Nephron progenitor cell (in vitro differentiated cells): Measurements from ENCODE around the gene SUSD3.
A peak's percentile ranks its signal among the peaks of the same experiment; 100 is the strongest.

Experiments
- DNase-seq: peaks from one replicate; pipeline ENCODE4 v3.0.0; 2021
- H3K27ac Mint-ChIP-seq: 2 replicates; pipeline ENCODE4 v1.8.0; 2021; ENCODE audit warnings: mild to moderate bottlenecking, moderate library complexity, mixed read lengths
- H3K27me3 Mint-ChIP-seq: 2 replicates; pipeline ENCODE4 v1.8.0; 2021; ENCODE audit warnings: mild to moderate bottlenecking, low read depth, mixed read lengths; ENCODE audit not compliant: poor library complexity
- H3K36me3 Mint-ChIP-seq: 2 replicates; pipeline ENCODE4 v1.8.0; 2021; ENCODE audit warnings: low read depth, mixed read lengths
- H3K4me1 Mint-ChIP-seq: 2 replicates; pipeline ENCODE4 v1.8.0; 2021; ENCODE audit warnings: mixed read lengths
- H3K4me3 Mint-ChIP-seq: 2 replicates; pipeline ENCODE4 v1.8.0; 2021; ENCODE audit warnings: mild to moderate bottlenecking, moderate library complexity, mixed read lengths
- H3K9me3 Mint-ChIP-seq: 2 replicates; pipeline ENCODE4 v1.8.0; 2021; ENCODE audit warnings: mild to moderate bottlenecking, moderate library complexity, mixed read lengths
- TF ChIP-seq, protein P1 (sequence below): fragments of 200-600 bp; sonication (generic); IDR thresholded peaks from 2 replicates; pipeline ENCODE4 v1.5.0; 2021; ENCODE audit warnings: antibody characterized with exemption

Gene SUSD3

DNA sequence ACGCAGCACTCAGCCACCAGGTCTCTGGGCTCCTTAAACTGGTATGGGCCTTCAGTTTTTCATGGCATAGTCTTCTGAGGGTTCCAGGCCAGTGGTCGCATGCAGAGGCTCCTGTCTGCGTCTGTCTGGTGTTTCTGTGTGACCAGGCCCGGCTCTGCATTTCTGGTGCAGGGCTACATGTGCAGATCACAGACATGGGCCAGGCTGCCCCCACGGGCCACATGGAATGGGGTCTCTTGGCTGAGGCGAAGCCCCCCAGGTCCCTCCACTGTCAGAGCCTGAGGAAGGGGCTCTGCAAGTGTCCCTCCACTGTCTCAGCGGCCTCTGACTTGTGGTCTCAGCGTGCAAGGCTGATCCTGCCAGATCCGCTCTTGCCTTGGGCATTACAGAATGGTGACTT, 21.9 kb downstream of the SUSD3 start:
- H3K36me3 Mint-ChIP-seq: no peaks in the 10 kb centered on the region
- peaks cover 3% of the 10 kb centered on the region for H3K27me3 Mint-ChIP-seq
- H3K27ac Mint-ChIP-seq: no peak overlapping the region
- peaks cover 25% of the 10 kb centered on the region for H3K4me1 Mint-ChIP-seq
- DNase-seq: no peak
- H3K9me3 Mint-ChIP-seq: peaks cover under 1% of the 10 kb centered on the region
- TF ChIP-seq, protein P1, sequence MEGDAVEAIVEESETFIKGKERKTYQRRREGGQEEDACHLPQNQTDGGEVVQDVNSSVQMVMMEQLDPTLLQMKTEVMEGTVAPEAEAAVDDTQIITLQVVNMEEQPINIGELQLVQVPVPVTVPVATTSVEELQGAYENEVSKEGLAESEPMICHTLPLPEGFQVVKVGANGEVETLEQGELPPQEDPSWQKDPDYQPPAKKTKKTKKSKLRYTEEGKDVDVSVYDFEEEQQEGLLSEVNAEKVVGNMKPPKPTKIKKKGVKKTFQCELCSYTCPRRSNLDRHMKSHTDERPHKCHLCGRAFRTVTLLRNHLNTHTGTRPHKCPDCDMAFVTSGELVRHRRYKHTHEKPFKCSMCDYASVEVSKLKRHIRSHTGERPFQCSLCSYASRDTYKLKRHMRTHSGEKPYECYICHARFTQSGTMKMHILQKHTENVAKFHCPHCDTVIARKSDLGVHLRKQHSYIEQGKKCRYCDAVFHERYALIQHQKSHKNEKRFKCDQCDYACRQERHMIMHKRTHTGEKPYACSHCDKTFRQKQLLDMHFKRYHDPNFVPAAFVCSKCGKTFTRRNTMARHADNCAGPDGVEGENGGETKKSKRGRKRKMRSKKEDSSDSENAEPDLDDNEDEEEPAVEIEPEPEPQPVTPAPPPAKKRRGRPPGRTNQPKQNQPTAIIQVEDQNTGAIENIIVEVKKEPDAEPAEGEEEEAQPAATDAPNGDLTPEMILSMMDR: no peak
- H3K4me3 Mint-ChIP-seq: no peak overlapping the region

DNA sequence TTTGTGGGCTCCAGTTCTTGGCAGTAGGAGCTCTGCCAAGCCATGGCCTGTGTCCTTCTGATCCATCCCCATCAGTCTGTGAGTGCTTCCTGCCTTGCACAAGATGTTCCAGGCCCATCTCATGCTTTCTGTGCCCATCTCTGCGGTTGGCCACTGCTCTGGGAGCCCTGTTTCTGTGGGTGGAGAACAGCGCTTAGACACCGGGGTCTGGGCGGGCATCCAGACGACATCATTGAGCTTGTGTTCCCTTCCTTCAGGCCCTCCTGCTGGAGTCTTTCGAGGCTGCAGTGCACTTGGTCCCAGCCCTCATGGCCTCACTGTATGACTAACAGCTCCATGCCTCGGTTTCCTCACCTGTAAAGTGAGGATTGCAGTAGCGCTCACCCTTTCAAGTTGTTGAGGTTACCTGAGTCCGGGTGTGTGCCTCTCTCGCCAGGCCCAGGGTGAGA, 22.6 kb downstream of the SUSD3 start:
- H3K36me3 Mint-ChIP-seq: no peaks in the 10 kb centered on the region
- no peak overlapping the region for H3K27ac Mint-ChIP-seq
- TF ChIP-seq, protein P1: no peak
- peaks cover 25% of the 10 kb centered on the region for H3K4me1 Mint-ChIP-seq
- H3K9me3 Mint-ChIP-seq: peaks cover 4% of the 10 kb centered on the region
- peaks cover 3% of the 10 kb centered on the region for H3K27me3 Mint-ChIP-seq
- no peak for DNase-seq
- H3K4me3 Mint-ChIP-seq: no peak overlapping the region

DNA sequence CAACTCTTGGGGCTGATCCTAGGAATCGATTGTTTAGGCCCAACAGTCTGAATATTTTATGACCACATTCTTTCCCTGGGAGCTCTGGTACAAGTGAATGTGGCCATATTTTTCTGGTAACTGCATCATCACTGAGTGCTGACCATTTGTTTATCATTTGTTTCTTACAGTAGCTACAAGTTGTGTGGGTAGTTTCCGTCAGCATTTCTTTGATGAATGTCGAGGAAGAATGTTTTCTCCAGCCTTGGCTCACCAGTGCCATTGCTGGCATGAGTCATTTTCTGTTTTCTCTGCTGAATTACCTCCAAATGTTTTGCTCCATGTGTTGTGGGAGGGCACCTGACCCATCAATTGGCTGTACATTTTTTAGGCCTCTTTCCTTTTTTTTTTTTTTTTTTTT, 23.4 kb downstream of the SUSD3 start:
- no peak overlapping the region for H3K27ac Mint-ChIP-seq
- peaks cover 9% of the 10 kb centered on the region for H3K9me3 Mint-ChIP-seq
- peaks cover 5% of the 10 kb centered on the region for H3K36me3 Mint-ChIP-seq
- H3K27me3 Mint-ChIP-seq: peaks cover 3% of the 10 kb centered on the region
- H3K4me3 Mint-ChIP-seq: no peak overlapping the region
- DNase-seq: no peak
- TF ChIP-seq, protein P1: no peak
- H3K4me1 Mint-ChIP-seq: peaks cover 30% of the 10 kb centered on the region

DNA sequence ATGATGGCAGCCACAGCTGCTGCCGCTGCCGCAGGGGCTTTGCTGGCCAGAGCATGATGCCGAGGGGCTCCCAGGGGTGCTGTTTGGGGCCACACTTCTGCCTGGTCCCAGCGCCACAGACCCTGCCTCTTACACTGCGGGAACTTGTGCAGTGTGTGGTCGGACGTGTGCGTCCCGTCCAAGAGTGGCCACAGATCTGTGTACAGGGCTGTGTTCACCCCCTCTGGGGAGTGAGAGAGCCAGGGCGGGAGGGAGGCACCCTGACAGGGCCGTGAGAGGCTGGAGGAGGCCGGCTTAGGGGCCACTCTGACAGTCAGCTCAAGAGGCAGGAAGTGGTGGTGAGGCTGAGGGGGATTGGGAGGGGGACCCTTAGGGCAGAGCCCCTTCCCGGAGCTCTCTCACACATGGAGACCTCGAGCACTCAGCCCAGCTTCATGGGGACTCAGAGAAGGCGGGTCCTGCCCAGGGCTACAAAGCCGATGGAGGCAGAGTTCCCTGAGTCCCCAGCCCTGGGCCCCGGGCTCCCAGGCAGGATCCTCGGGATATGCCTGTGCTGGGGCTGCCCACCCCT, 24.4 kb downstream of the SUSD3 start:
- Mint-ChIP-seq H3K4me1 (peaks cover 22% of the 10 kb centered on the region), H3K36me3 (peaks cover 5% of the 10 kb centered on the region), H3K27ac (no peak overlapping the region), H3K9me3 (peaks cover 9% of the 10 kb centered on the region), H3K4me3 (no peak overlapping the region), H3K27me3 (no peaks in the 10 kb centered on the region)
- no peak for DNase-seq
- TF ChIP-seq, protein P1: no peak

DNA sequence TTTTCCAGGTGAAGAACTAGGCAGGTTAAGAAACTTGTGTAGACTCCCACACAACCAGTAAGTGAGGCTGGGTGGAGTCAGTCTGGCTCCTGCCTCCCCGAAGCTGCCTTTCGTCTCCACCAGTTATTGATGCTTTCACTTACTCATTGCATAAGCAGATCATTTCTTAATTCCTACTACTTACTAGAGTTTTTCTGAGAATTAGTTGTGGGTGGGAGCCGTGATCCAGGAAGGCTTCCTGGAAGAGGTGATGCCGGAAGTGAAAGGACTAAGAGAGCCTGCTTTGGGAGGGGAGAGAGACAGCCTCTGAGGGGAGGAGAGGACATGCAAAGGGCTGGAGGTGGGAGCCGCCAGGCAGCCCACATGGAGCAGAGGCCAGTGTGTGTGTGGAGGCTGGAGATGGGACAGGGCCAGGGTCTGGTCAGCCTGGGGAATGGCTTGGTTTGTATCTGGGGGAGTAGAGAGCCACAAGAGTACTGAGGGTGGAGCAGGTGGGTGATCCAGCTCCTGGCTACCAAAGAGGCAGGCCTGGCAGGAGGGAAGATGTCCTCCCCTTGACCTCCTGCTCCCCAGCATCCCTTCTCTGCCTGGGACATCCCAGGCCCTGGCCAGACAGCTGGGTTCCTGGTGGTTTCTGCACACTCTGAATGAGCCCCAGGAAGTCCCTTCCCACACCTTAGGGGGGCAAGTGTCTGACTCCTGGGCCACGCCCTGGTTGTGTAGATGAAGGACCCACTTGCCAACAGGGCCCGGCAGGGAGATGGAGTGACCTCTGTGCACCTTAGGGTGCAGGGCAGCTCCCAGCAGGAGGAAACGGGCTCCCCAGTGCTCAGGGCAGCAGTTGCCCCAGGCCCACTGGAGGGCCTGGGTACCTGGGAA, 25.3 kb downstream of the SUSD3 start:
- Mint-ChIP-seq H3K36me3 (peaks cover 5% of the 10 kb centered on the region), H3K4me1 (peaks cover 22% of the 10 kb centered on the region), H3K27me3 (no peaks in the 10 kb centered on the region), H3K9me3 (peaks cover 9% of the 10 kb centered on the region), H3K4me3 (no peak overlapping the region), H3K27ac (peak overlapping the region; percentile 2)
- TF ChIP-seq, protein P1: no peak
- no peak for DNase-seq
